ENCODE results near the gene NUDCD3.

Gene NUDCD3

GRCh38 chr7:44451123-44451522 lies 39.3 kb downstream of the NUDCD3 start:
- Histone ChIP-seq H3K27ac (no peak overlapping the region), H3K27me3 (no peaks in the 10 kb centered on the region), H3K4me3 (no peak overlapping the region), H3K9me3 (no peaks in the 10 kb centered on the region), H3K4me1 (peaks cover 0 to 37% (median 15%) of the 10 kb centered on the region in 4 donors), H3K36me3 (peaks cover 0 to 19% (median 3%) of the 10 kb centered on the region in 3 donors)
- DNase-seq = no peak
- intact Hi-C loops (cut with DNase I; ENCODE audit: low total_unique reads) = no loop called here
- TF ChIP-seq CTCF (IDR thresholded peaks at IDR 0.05) = no peak

- Histone ChIP-seq H3K36me3 (peaks cover 0 to 29% (median 11%) of the 10 kb centered on the region in 3 donors), H3K27me3 (no peaks in the 10 kb centered on the region), H3K4me1 (peaks cover 0 to 42% (median 21%) of the 10 kb centered on the region in 4 donors)
These were observed 40.9 kb downstream of the NUDCD3 start for GRCh38 chr7:44449584-44449928.

GRCh38 chr7:44448922-44449583 lies 41.4 kb downstream of the NUDCD3 start:
- Histone ChIP-seq H3K9me3 (no peaks in the 10 kb centered on the region), H3K27ac (no peak overlapping the region), H3K36me3 (peaks cover 0 to 29% (median 11%) of the 10 kb centered on the region in 3 donors), H3K27me3 (no peaks in the 10 kb centered on the region), H3K4me3 (no peak overlapping the region), H3K4me1 (peaks cover 0 to 42% (median 21%) of the 10 kb centered on the region in 4 donors)
- TF ChIP-seq CTCF (IDR thresholded peaks at IDR 0.05) = no peak
- intact Hi-C loops (cut with DNase I; ENCODE audit: low total_unique reads) = no loop called here
- DNase-seq = no peak

More at GRCh38 chr7:44449584-44449928, 40.9 kb downstream of the NUDCD3 start:
- no peak for TF ChIP-seq CTCF (IDR thresholded peaks at IDR 0.05)
- intact Hi-C loops (cut with DNase I; ENCODE audit: low total_unique reads) = no loop called here
- H3K27ac ChIP-seq = no peak overlapping the region
- H3K4me3 ChIP-seq = no peak overlapping the region
- H3K9me3 ChIP-seq = no peaks in the 10 kb centered on the region
- no peak for DNase-seq

DNA sequence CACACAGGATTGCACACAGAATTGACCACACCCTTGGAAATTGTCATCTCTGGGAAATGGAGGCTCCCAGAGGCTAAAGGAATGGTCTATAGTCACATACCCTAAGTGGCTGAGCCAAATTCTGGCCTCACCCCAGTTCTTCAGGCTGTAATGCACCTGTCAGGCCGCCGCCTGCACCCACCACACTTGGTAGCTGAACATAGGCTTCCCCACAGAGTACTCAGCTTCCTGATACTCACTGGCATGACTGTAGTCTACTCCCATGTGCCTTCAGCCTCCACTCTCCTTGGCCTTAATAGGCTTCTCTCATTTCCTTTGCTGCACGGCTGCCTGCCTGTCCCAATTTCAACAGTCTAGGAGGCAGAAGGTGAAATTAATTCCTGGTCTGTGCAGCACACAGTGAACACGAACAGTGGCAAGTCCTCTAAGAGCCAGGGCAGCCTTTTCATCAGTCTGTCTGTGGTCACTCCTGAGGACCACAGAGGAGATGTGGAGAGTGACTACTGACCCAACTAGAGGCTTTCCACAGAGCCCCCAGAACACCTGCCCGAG lies 42.5 kb downstream of the NUDCD3 start:
- TF ChIP-seq CTCF (IDR thresholded peaks at IDR 0.05) = no peak
- peaks cover 0 to 42% (median 21%) of the 10 kb centered on the region in 4 donors for H3K4me1 ChIP-seq
- intact Hi-C loops (cut with DNase I; ENCODE audit: low total_unique reads) = no loop called here
- H3K36me3 ChIP-seq = peaks cover 0 to 29% (median 11%) of the 10 kb centered on the region in 3 donors
- H3K9me3 ChIP-seq = no peaks in the 10 kb centered on the region
- H3K27me3 ChIP-seq = no peaks in the 10 kb centered on the region
- no peak overlapping the region for H3K4me3 ChIP-seq
- DNase-seq = no peak
- no peak overlapping the region for H3K27ac ChIP-seq

- TF ChIP-seq CTCF (IDR thresholded peaks at IDR 0.05) = no peak
- intact Hi-C loops (cut with DNase I; ENCODE audit: low total_unique reads) = no loop called here
- no peak for DNase-seq
- Histone ChIP-seq H3K4me1 (peaks cover 0 to 42% (median 24%) of the 10 kb centered on the region in 4 donors), H3K4me3 (no peak overlapping the region), H3K27ac (no peak overlapping the region), H3K27me3 (no peaks in the 10 kb centered on the region), H3K36me3 (peaks cover 0 to 22% (median 8%) of the 10 kb centered on the region in 3 donors), H3K9me3 (no peaks in the 10 kb centered on the region)
These were observed 44.3 kb downstream of the NUDCD3 start for GRCh38 chr7:44445986-44446671.

Measured in tibial artery (tissue), 4 donors.